Subcutaneous abdominal adipose tissue (tissue), 5 donors: ENCODE results near the gene OAS3.

Experiments used
- H3K27ac ChIP-seq: one replicate; pipeline ENCODE4 v1.7.0; 2013; ENCODE audit warnings: low read depth, mild to moderate bottlenecking, inconsistent platforms, low read length, moderate library complexity
- H3K27me3 ChIP-seq, 5 donors: one replicate each; pipeline ENCODE4 v1.7.0; 2013; ENCODE audit warnings: low read length in 5 of 5, inconsistent platforms in 1 of 5; ENCODE audit not compliant: control insufficient read depth in 5 of 5, insufficient read depth in 4 of 5
- H3K36me3 ChIP-seq, 5 donors: one replicate each; pipeline ENCODE4 v1.7.0; 2013; ENCODE audit warnings: low read length in 5 of 5; ENCODE audit not compliant: control insufficient read depth in 5 of 5, insufficient read depth in 5 of 5
- H3K4me1 ChIP-seq, 5 donors: one replicate each; pipeline ENCODE4 v1.7.0; 2013; ENCODE audit warnings: low read length in 5 of 5, mild to moderate bottlenecking in 3 of 5, moderate library complexity in 1 of 5; ENCODE audit not compliant: control insufficient read depth in 5 of 5, insufficient read depth in 5 of 5
- H3K4me3 ChIP-seq, 5 donors: one replicate each; pipeline ENCODE4 v1.7.0; 2013; ENCODE audit warnings: low read length in 5 of 5, low read depth in 1 of 5
- H3K9ac ChIP-seq, 5 donors: one replicate each; pipeline ENCODE4 v1.7.0; 2013; ENCODE audit warnings: low read length in 5 of 5, mild to moderate bottlenecking in 4 of 5, moderate library complexity in 3 of 5
- H3K9me3 ChIP-seq, 5 donors: one replicate each; pipeline ENCODE4 v1.7.0; 2013; ENCODE audit warnings: low read length in 5 of 5; ENCODE audit not compliant: control insufficient read depth in 5 of 5
- donor health status: healthy.
- donor health status: healthy.
- donor health status: healthy.
- donor health status: healthy.
- donor health status: healthy.

Gene OAS3

GRCh38 chr12:113005762-113006161, 67.5 kb downstream of the OAS3 start:
- Histone ChIP-seq H3K27ac (no peak overlapping the region), H3K4me3 (no peak overlapping the region), H3K27me3 (no peaks in the 10 kb centered on the region), H3K36me3 (peaks cover 8 to 85% (median 61%) of the 10 kb centered on the region in 5 donors), H3K4me1 (no peaks in the 10 kb centered on the region), H3K9ac (no peak overlapping the region), H3K9me3 (no peaks in the 10 kb centered on the region)

- no peaks in the 10 kb centered on the region for H3K4me1 ChIP-seq
- H3K27ac ChIP-seq = no peak overlapping the region
- H3K36me3 ChIP-seq = peaks cover 8 to 88% (median 64%) of the 10 kb centered on the region in 5 donors
- H3K27me3 ChIP-seq = no peaks in the 10 kb centered on the region
- peaks cover 0 to 3% (median 0%) of the 10 kb centered on the region in 5 donors for H3K9me3 ChIP-seq
- no peak overlapping the region for H3K4me3 ChIP-seq
- no peak overlapping the region for H3K9ac ChIP-seq
Observed at GRCh38 chr12:113006206-113006605, 67.9 kb downstream of the OAS3 start.

- no peak overlapping the region for H3K4me3 ChIP-seq
- no peak overlapping the region for H3K9ac ChIP-seq
- H3K9me3 ChIP-seq = peaks cover 0 to 5% (median 2%) of the 10 kb centered on the region in 5 donors
- H3K4me1 ChIP-seq = no peaks in the 10 kb centered on the region
- H3K36me3 ChIP-seq = peaks cover 8 to 88% (median 64%) of the 10 kb centered on the region in 5 donors
- H3K27me3 ChIP-seq = no peaks in the 10 kb centered on the region
- no peak overlapping the region for H3K27ac ChIP-seq
Observed at GRCh38 chr12:113006641-113007040, 68.4 kb downstream of the OAS3 start.

- Histone ChIP-seq H3K4me1 (no peaks in the 10 kb centered on the region), H3K9me3 (peaks cover 0 to 5% (median 2%) of the 10 kb centered on the region in 5 donors), H3K4me3 (no peak overlapping the region), H3K36me3 (peaks cover 8 to 87% (median 64%) of the 10 kb centered on the region in 5 donors), H3K27ac (no peak overlapping the region), H3K27me3 (no peaks in the 10 kb centered on the region), H3K9ac (no peak overlapping the region)
Observed at GRCh38 chr12:113007166-113007565, 68.9 kb downstream of the OAS3 start.

- Histone ChIP-seq H3K27me3 (no peaks in the 10 kb centered on the region), H3K4me3 (no peak overlapping the region), H3K4me1 (peaks cover 0 to 9% (median 8%) of the 10 kb centered on the region in 5 donors), H3K36me3 (peaks cover 5 to 55% (median 41%) of the 10 kb centered on the region in 5 donors), H3K9ac (no peak overlapping the region), H3K27ac (no peak overlapping the region), H3K9me3 (peaks cover 0 to 5% (median 2%) of the 10 kb centered on the region in 5 donors)
Observed at GRCh38 chr12:113010701-113011100, 72.4 kb downstream of the OAS3 start.

GRCh38 chr12:113014565-113014964, 76.3 kb downstream of the OAS3 start:
- H3K27ac ChIP-seq = no peak overlapping the region
- peaks cover 2 to 17% (median 8%) of the 10 kb centered on the region in 5 donors for H3K36me3 ChIP-seq
- H3K9me3 ChIP-seq = peaks cover 0 to 5% (median 2%) of the 10 kb centered on the region in 5 donors
- H3K27me3 ChIP-seq = no peaks in the 10 kb centered on the region
- peaks cover 0 to 9% (median 8%) of the 10 kb centered on the region in 5 donors for H3K4me1 ChIP-seq
- H3K4me3 ChIP-seq = no peak overlapping the region
- H3K9ac ChIP-seq = no peak overlapping the region

GRCh38 chr12:113016796-113017195, 78.5 kb downstream of the OAS3 start:
- no peak overlapping the region for H3K9ac ChIP-seq
- no peaks in the 10 kb centered on the region for H3K9me3 ChIP-seq
- H3K27ac ChIP-seq = no peak overlapping the region
- H3K4me1 ChIP-seq = peaks cover 0 to 9% (median 8%) of the 10 kb centered on the region in 5 donors
- H3K4me3 ChIP-seq = no peak overlapping the region
- no peaks in the 10 kb centered on the region for H3K36me3 ChIP-seq
- H3K27me3 ChIP-seq = no peaks in the 10 kb centered on the region

GRCh38 chr12:113019025-113019424, 80.8 kb downstream of the OAS3 start:
- no peak overlapping the region for H3K4me3 ChIP-seq
- no peaks in the 10 kb centered on the region for H3K27me3 ChIP-seq
- H3K9ac ChIP-seq = no peak overlapping the region
- no peaks in the 10 kb centered on the region for H3K9me3 ChIP-seq
- no peaks in the 10 kb centered on the region for H3K36me3 ChIP-seq
- H3K4me1 ChIP-seq = peaks cover 0 to 9% (median 8%) of the 10 kb centered on the region in 5 donors
- no peak overlapping the region for H3K27ac ChIP-seq

GRCh38 chr12:113021500-113021899, 83.2 kb downstream of the OAS3 start:
- Histone ChIP-seq H3K4me3 (no peak overlapping the region), H3K27me3 (no peaks in the 10 kb centered on the region), H3K9me3 (no peaks in the 10 kb centered on the region), H3K4me1 (no peaks in the 10 kb centered on the region), H3K36me3 (no peaks in the 10 kb centered on the region), H3K9ac (no peak overlapping the region), H3K27ac (no peak overlapping the region)
